CD14-positive monocyte (primary cell): ENCODE results near the gene STAP2. TPM values are rescaled to one million over a fixed set of nuclear protein-coding genes. Genes with fewer than 3 reads are reported as not detected.

Experiments
- DNase-seq, 3 donors: peaks; one replicate each; pipeline ENCODE4 v3.0.0-alpha.2; 2011 to 2022
- H2AFZ ChIP-seq: 2 replicates; pipeline ENCODE4 v1.6.0; 2012; ENCODE audit warnings: mild to moderate bottlenecking, low read depth, low read length, inconsistent platforms; ENCODE audit not compliant: insufficient read depth, poor library complexity, severe bottlenecking
- H3K27ac ChIP-seq, 2 donors: 1 replicate in 1 of 2; 2 replicates in 1 of 2; pipeline ENCODE4 v1.5.1; 2012 to 2013; ENCODE audit warnings: low read length in 2 of 2, control low read depth in 1 of 2, inconsistent platforms in 1 of 2, low read depth in 1 of 2, mild to moderate bottlenecking in 1 of 2
- H3K27me3 ChIP-seq, 2 donors: one replicate each; pipeline versions ENCODE4 v1.6.0 to v1.6.1; 2011 to 2013; ENCODE audit warnings: low read length in 2 of 2; ENCODE audit not compliant: control insufficient read depth in 2 of 2, insufficient read depth in 2 of 2
- H3K36me3 ChIP-seq, 2 donors: replicated peaks in 1 of 2; 1 replicate in 1 of 2; 2 replicates in 1 of 2; pipeline versions ENCODE4 v1.5.1 to v1.6.1; 2012 to 2013; ENCODE audit warnings: low read length in 2 of 2, control low read depth in 1 of 2, inconsistent platforms in 1 of 2, mild to moderate bottlenecking in 1 of 2; ENCODE audit not compliant: insufficient read depth in 2 of 2, control insufficient read depth in 1 of 2
- H3K4me1 ChIP-seq, 2 donors: 1 replicate in 1 of 2; 2 replicates in 1 of 2; pipeline versions ENCODE4 v1.5.1 to v1.6.1; 2012 to 2013; ENCODE audit warnings: low read length in 2 of 2, control low read depth in 1 of 2, inconsistent platforms in 1 of 2, mild to moderate bottlenecking in 1 of 2, moderate library complexity in 1 of 2; ENCODE audit not compliant: insufficient read depth in 2 of 2, control insufficient read depth in 1 of 2
- H3K4me2 ChIP-seq: replicated peaks from 2 replicates; pipeline ENCODE3; 2012; ENCODE audit warnings: low read length, moderate library complexity, mild to moderate bottlenecking; ENCODE audit not compliant: poor library complexity, severe bottlenecking; ENCODE audit errors: extremely low read depth
- H3K4me3 ChIP-seq, 3 experiments: fragments of 200-600 bp in 1 of 3; sonication (generic) in 1 of 3; replicated peaks in 1 of 3; 1 replicate in 2 of 3; 2 replicates in 1 of 3; pipeline ENCODE4 v1.5.1; 2011 to 2013; ENCODE audit warnings: low read length in 3 of 3, mild to moderate bottlenecking in 3 of 3, control low read depth in 2 of 3, low read depth in 2 of 3, inconsistent platforms in 1 of 3, moderate library complexity in 1 of 3
- H3K79me2 ChIP-seq: 2 replicates; pipeline ENCODE4 v1.6.0; 2012; ENCODE audit warnings: mild to moderate bottlenecking, control low read depth, inconsistent platforms, low read length, moderate library complexity; ENCODE audit not compliant: insufficient read depth
- H3K9ac ChIP-seq: 2 replicates; pipeline ENCODE4 v1.6.0; 2017; ENCODE audit warnings: low read length, mild to moderate bottlenecking; ENCODE audit not compliant: insufficient read depth, poor library complexity, severe bottlenecking
- H3K9me3 ChIP-seq, 2 donors: replicated peaks in 1 of 2; 1 replicate in 1 of 2; 2 replicates in 1 of 2; pipeline versions ENCODE4 v1.5.1 to v1.6.1; 2012 to 2013; ENCODE audit warnings: low read length in 2 of 2, control low read depth in 1 of 2; ENCODE audit not compliant: control insufficient read depth in 1 of 2, insufficient read depth in 1 of 2
- H4K20me1 ChIP-seq: 2 replicates; pipeline ENCODE4 v1.6.0; 2012; ENCODE audit warnings: mild to moderate bottlenecking, low read length, control low read depth, moderate library complexity; ENCODE audit not compliant: insufficient read depth
- H3K27ac Mint-ChIP-seq, 7 donors: one replicate each; pipeline ENCODE4 v1.8.0; 2020; ENCODE audit warnings: mild to moderate bottlenecking in 7 of 7, mixed read lengths in 7 of 7, moderate library complexity in 6 of 7, inconsistent platforms in 2 of 7
- H3K27me3 Mint-ChIP-seq, 3 donors: one replicate each; pipeline ENCODE4 v1.8.0; 2021 to 2022; ENCODE audit warnings: low read depth in 3 of 3, mild to moderate bottlenecking in 3 of 3, mixed read lengths in 3 of 3, moderate library complexity in 3 of 3, inconsistent platforms in 1 of 3
- H3K36me3 Mint-ChIP-seq, 2 donors: one replicate each; pipeline ENCODE4 v1.8.0; 2020; ENCODE audit warnings: mixed read lengths in 2 of 2, inconsistent platforms in 1 of 2, mild to moderate bottlenecking in 1 of 2
- H3K4me1 Mint-ChIP-seq: one replicate; pipeline ENCODE4 v1.8.0; 2020; ENCODE audit warnings: mild to moderate bottlenecking, mixed read lengths
- H3K4me3 Mint-ChIP-seq, 2 donors: one replicate each; pipeline ENCODE4 v1.8.0; 2020; ENCODE audit warnings: mild to moderate bottlenecking in 2 of 2, mixed read lengths in 2 of 2, moderate library complexity in 1 of 2
- H3K9me3 Mint-ChIP-seq, 7 donors: one replicate each; pipeline ENCODE4 v1.8.0; 2020 to 2022; ENCODE audit warnings: mixed read lengths in 7 of 7, mild to moderate bottlenecking in 6 of 7, moderate library complexity in 6 of 7, inconsistent platforms in 2 of 7
- whole genome bisulfite sequencing: methylation state at CpG from one replicate; pipeline ENCODE4 v1.1.5; 2013; ENCODE audit warnings: missing lambda C conversion rate; ENCODE audit not compliant: insufficient coverage; 5-methylcytosine and 5-hydroxymethylcytosine counted together
- intact Hi-C, 2 donors: fragments of 100-400 bp; cut with micrococcal nuclease; formaldehyde crosslinking; loops; one replicate each; pipeline versions ENCODE4 v1.15.0 to v1.15.1; 2023
- polyA plus RNA-seq, 3 donors: library from polyadenylated mRNA; depleted of rRNA in 1 of 3; unstranded in 2 of 3; stranded (reverse) in 1 of 3; fragments of 300-500 nt in 2 of 3; fragments of >200 nt in 1 of 3; fragmentation: Illumina TruSeq in 2 of 3; gene quantifications; 1 replicate in 2 of 3; 2 replicates in 1 of 3; pipeline ENCODE4 v1.2.3, GENCODE V29; 2012 to 2021
- TF ChIP-seq, protein P1 (sequence below): fragments of 200-600 bp; IDR thresholded peaks from one replicate; pipeline ENCODE4 v1.8.0; 2022; ENCODE audit warnings: antibody characterized with exemption, mild to moderate bottlenecking

STAP2 gene
- polyA plus RNA-seq, 3 donors = 0.11 to 0.17 TPM; not detected in 1

DNA sequence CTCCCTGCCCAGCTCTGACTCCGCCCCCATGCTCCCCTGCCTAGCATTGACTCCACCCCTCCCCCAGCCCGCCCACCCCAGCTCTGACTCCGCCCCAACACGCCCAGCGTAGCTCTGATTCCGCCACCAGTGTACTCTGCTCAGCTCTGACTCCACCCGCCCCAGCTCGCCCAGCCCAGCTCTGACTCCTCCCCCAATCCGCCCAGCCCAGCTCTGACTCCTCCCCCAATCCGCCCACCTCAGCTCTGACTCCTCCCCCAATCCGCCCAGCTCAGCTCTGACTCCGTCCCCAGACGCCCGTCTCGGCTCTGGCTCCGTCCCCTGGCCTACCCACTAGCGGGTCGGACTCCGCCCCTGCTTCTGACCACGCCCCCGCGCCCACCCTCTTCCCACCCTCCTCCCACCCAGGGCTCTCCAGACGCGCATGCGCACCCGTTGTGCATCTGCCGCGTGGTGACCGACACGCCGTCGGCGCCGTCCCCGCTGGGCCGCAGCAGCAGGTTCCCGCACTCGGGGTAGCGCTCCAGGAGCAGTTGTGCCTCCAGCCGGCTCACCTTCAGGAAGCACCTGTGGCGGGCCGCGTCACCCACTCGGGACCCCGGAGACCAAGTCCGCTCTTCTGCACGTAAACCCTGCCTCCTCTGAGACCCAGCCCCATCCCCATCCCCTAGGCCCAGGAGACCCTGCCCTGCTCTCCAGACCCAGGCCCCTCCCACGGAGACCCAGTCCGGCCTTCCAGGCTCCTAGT is 10.2 kb downstream of the STAP2 start:
- Histone ChIP-seq H2AFZ (peak overlapping the region; percentile 79), H3K9ac (peak overlapping the region; percentile 40), H3K4me1 (peaks cover 23 to 26% of the 10 kb centered on the region in 2 donors), H4K20me1 (no peaks in the 10 kb centered on the region), H3K9me3 (peaks cover 0 to 15% of the 10 kb centered on the region in 2 donors), H3K79me2 (no peaks in the 10 kb centered on the region), H3K4me3 (peak overlapping the region in 2 of 3 experiments; percentile 27 to 65), H3K27ac (no peak overlapping the region), H3K27me3 (peaks cover 2 to 28% of the 10 kb centered on the region in 2 donors), H3K36me3 (no peaks in the 10 kb centered on the region), H3K4me2 (peak overlapping the region; percentile 77)
- H3K4me1 Mint-ChIP-seq = peaks cover 30% of the 10 kb centered on the region
- peaks cover 28 to 45% (median 41%) of the 10 kb centered on the region in 3 donors for H3K27me3 Mint-ChIP-seq
- peaks cover 8 to 26% (median 17%) of the 10 kb centered on the region in 7 donors for H3K9me3 Mint-ChIP-seq
- H3K36me3 Mint-ChIP-seq = peaks cover 3% of the 10 kb centered on the region in 2 donors
- WGBS = under 1% methylated on average over 42 of the region's 49 CpGs
- peak overlapping the region in 1 of 7 donors; percentile 36 for H3K27ac Mint-ChIP-seq
- TF ChIP-seq, protein P1, sequence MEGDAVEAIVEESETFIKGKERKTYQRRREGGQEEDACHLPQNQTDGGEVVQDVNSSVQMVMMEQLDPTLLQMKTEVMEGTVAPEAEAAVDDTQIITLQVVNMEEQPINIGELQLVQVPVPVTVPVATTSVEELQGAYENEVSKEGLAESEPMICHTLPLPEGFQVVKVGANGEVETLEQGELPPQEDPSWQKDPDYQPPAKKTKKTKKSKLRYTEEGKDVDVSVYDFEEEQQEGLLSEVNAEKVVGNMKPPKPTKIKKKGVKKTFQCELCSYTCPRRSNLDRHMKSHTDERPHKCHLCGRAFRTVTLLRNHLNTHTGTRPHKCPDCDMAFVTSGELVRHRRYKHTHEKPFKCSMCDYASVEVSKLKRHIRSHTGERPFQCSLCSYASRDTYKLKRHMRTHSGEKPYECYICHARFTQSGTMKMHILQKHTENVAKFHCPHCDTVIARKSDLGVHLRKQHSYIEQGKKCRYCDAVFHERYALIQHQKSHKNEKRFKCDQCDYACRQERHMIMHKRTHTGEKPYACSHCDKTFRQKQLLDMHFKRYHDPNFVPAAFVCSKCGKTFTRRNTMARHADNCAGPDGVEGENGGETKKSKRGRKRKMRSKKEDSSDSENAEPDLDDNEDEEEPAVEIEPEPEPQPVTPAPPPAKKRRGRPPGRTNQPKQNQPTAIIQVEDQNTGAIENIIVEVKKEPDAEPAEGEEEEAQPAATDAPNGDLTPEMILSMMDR = no peak
- H3K4me3 Mint-ChIP-seq = peak overlapping the region; percentile 76 to 85
- intact Hi-C loops = loop anchor here (1.0 to 10.0 kb wide), 3 partner anchors 14 to 346 kb away; partner anchors contain the start of genes MPND (in 1 of the 2) and MYDGF (in 1 of the 2)
- DNase-seq = peak; percentile 83 to 86 (median 84)

DNA sequence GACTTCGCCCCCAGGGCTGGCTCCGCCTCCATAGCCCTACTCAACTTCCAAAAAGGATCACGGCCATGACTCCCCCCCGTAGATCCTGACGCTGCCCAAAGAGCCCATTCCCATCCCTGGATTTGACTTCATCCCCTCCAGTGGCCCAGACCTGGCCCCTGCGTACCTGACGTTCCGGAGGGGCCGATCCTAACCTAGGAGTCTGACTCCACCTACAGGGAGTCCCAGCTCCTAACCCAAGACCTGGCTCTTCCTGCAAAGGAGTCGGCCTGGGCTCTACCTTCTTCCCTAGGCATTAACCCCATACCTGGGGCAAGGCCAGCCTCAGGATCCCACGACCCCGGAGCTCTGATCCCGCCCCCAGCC is 10.8 kb downstream of the STAP2 start:
- no peak overlapping the region for H3K9ac ChIP-seq
- peak overlapping the region; percentile 76 to 85 for H3K4me3 Mint-ChIP-seq
- peaks cover 30% of the 10 kb centered on the region for H3K4me1 Mint-ChIP-seq
- H3K79me2 ChIP-seq = no peaks in the 10 kb centered on the region
- H3K9me3 Mint-ChIP-seq = peaks cover 8 to 29% (median 17%) of the 10 kb centered on the region in 7 donors
- H3K27ac Mint-ChIP-seq = peak overlapping the region in 1 of 7 donors; percentile 23
- TF ChIP-seq, protein P1 = no peak
- H3K36me3 ChIP-seq = no peaks in the 10 kb centered on the region
- peaks cover 23 to 26% of the 10 kb centered on the region in 2 donors for H3K4me1 ChIP-seq
- H4K20me1 ChIP-seq = no peaks in the 10 kb centered on the region
- peaks cover 2 to 28% of the 10 kb centered on the region in 2 donors for H3K27me3 ChIP-seq
- H3K4me3 ChIP-seq = peak overlapping the region; percentile 14 to 65 (median 39)
- peak overlapping the region; percentile 54 for H2AFZ ChIP-seq
- intact Hi-C loops = loop anchor here (1.0 to 10.0 kb wide), 3 partner anchors 14 to 347 kb away; partner anchors contain the start of genes MPND (in 1 of the 2) and MYDGF (in 1 of the 2)
- peak overlapping the region; percentile 77 for H3K4me2 ChIP-seq
- peaks cover 28 to 45% (median 41%) of the 10 kb centered on the region in 3 donors for H3K27me3 Mint-ChIP-seq
- H3K9me3 ChIP-seq = peaks cover 0 to 15% of the 10 kb centered on the region in 2 donors
- no peak for DNase-seq
- 18% methylated on average over 13 of the region's 13 CpGs for WGBS
- no peak overlapping the region for H3K27ac ChIP-seq
- peaks cover 3% of the 10 kb centered on the region in 2 donors for H3K36me3 Mint-ChIP-seq
